PC-9 (cell line): ENCODE measurements around the gene ARPC1A.

Experiments used
- EZH2 ChIP-seq: fragments of 200-600 bp; sonication (generic); IDR thresholded peaks from 2 replicates; pipeline ENCODE4 v1.8.0; 2017; ENCODE audit warnings: antibody characterized with exemption, low read depth
- TF ChIP-seq, protein P1 (sequence below): fragments of 200-600 bp; sonication (generic); conservative IDR thresholded peaks from 2 replicates; pipeline ENCODE4 v1.6.1; 2017; ENCODE audit warnings: mixed run types, antibody characterized with exemption, mild to moderate bottlenecking, moderate library complexity

DNA sequence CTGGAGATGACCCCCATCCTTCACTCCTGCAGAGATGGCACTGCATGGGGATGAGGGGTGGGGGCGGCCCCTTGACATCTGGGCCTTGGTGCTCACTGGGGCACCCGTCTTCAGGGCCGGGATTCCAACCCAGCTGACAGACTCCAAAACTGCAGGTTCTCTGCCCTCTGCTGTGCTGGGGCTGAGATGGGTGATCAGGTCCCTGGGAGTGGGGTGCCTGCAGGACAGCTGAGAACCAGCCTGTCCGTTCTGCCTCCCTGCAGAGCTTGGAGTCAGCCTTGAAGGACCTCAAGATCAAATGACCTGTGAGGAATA, 68.4 kb downstream of the ARPC1A start:
- TF ChIP-seq, protein P1, sequence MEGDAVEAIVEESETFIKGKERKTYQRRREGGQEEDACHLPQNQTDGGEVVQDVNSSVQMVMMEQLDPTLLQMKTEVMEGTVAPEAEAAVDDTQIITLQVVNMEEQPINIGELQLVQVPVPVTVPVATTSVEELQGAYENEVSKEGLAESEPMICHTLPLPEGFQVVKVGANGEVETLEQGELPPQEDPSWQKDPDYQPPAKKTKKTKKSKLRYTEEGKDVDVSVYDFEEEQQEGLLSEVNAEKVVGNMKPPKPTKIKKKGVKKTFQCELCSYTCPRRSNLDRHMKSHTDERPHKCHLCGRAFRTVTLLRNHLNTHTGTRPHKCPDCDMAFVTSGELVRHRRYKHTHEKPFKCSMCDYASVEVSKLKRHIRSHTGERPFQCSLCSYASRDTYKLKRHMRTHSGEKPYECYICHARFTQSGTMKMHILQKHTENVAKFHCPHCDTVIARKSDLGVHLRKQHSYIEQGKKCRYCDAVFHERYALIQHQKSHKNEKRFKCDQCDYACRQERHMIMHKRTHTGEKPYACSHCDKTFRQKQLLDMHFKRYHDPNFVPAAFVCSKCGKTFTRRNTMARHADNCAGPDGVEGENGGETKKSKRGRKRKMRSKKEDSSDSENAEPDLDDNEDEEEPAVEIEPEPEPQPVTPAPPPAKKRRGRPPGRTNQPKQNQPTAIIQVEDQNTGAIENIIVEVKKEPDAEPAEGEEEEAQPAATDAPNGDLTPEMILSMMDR = no peak
- TF ChIP-seq EZH2 = no peak
